K562 (cell line): ENCODE measurements around the gene MYO10. TPM values are rescaled to one million over a fixed set of nuclear protein-coding genes. Genes with fewer than 3 reads are reported as not detected.

Experiments
- ATAC-seq: fragments of 200-7000 bp; cut with Tn5 transposase; 3 replicates; pipeline ENCODE4 v1.9.1; 2020; ENCODE audit warnings: moderate library complexity
- BruUV-seq: library from RNA; stranded (reverse); fragments of 400-500 nt; replicated peaks from 2 replicates; lab custom pipeline; 2021; lab: Mats Ljungman, UMichigan
- CTCF ChIA-PET: fragments of 300-600 bp; formaldehyde crosslinking; extraction: SDS; loops from one replicate; lab custom pipeline; 2021; ENCODE audit warnings: low intra/inter-chr PET ratio; lab: Yijun Ruan, JAX
- POLR2A ChIA-PET: fragments of 300-600, 350-650 bp; sonication (Branson Sonifier 250); formaldehyde crosslinking; extraction: SDS; loops from one replicate; lab custom pipeline; 2021; ENCODE audit warnings: antibody characterized with exemption, inconsistent platforms; lab: Yijun Ruan, JAX
- DNase-seq, 4 experiments: peaks; one replicate each; pipeline versions ENCODE4 v3.0.0 to v3.0.0-alpha.2; 2011 to 2018; ENCODE audit warnings: low spot score in 3 of 4, mixed read lengths in 3 of 4; ENCODE audit errors: extremely low read depth in 1 of 4
- FAIRE-seq: peaks from 2 replicates; lab custom pipeline; 2011; peaks lifted over from hg19 to GRCh38; lab: Jason Lieb, UNC
- H2AFZ ChIP-seq: 2 replicates; pipeline ENCODE4 v1.6.0; 2011; ENCODE audit warnings: low read depth, low read length, control low read depth, inconsistent platforms
- H3K27ac ChIP-seq: fragments of 200-600 bp; 3 replicates; pipeline ENCODE4 v1.8.0; 2011; ENCODE audit warnings: low read depth, mild to moderate bottlenecking, control low read depth, inconsistent platforms, low read length, moderate library complexity, mixed read lengths; ENCODE audit errors: extremely low read depth
- H3K27me3 ChIP-seq, 2 experiments: fragments of 300-600 bp in 1 of 2; 2 replicates in 1 of 2; 3 replicates in 1 of 2; pipeline versions ENCODE4 v1.6.0 to v1.8.0; 2011; ENCODE audit warnings: inconsistent platforms in 2 of 2, low read length in 2 of 2, mild to moderate bottlenecking in 1 of 2, mixed read lengths in 1 of 2, moderate library complexity in 1 of 2; ENCODE audit not compliant: control insufficient read depth in 2 of 2, insufficient read depth in 2 of 2
- H3K36me3 ChIP-seq: fragments of 300-600 bp; 3 replicates; pipeline ENCODE4 v1.8.0; 2011; ENCODE audit warnings: mild to moderate bottlenecking, low read length, inconsistent platforms; ENCODE audit not compliant: control insufficient read depth, insufficient read depth
- H3K4me1 ChIP-seq, 2 experiments: fragments of 200-600 bp in 1 of 2; replicated peaks in 1 of 2; 2 replicates in 1 of 2; 3 replicates in 1 of 2; pipeline versions ENCODE4 v1.5.1 to v1.8.0; 2011; ENCODE audit warnings: inconsistent platforms in 2 of 2, low read length in 2 of 2, mild to moderate bottlenecking in 1 of 2, mixed read lengths in 1 of 2, moderate library complexity in 1 of 2; ENCODE audit not compliant: control insufficient read depth in 2 of 2, insufficient read depth in 2 of 2
- H3K4me2 ChIP-seq: 2 replicates; pipeline ENCODE4 v1.6.1; 2011; ENCODE audit warnings: low read length, control low read depth, inconsistent platforms, mixed read lengths; ENCODE audit not compliant: insufficient read depth
- H3K4me3 ChIP-seq: fragments of 200-600 bp; sonication (generic), shearing (Covaris generic); 2 replicates; pipeline ENCODE4 v1.5.1; 2016; ENCODE audit warnings: control low read depth, inconsistent platforms
- H3K79me2 ChIP-seq: fragments of 200-600 bp; 3 replicates; pipeline ENCODE4 v1.8.0; 2011; ENCODE audit warnings: low read length, inconsistent platforms; ENCODE audit not compliant: control insufficient read depth, insufficient read depth
- H3K9ac ChIP-seq, 2 experiments: 2 replicates each; pipeline versions ENCODE4 v1.6.0 to v1.6.1; 2011; ENCODE audit warnings: low read depth in 2 of 2, low read length in 2 of 2, control low read depth in 1 of 2, inconsistent platforms in 1 of 2, mild to moderate bottlenecking in 1 of 2, mixed read lengths in 1 of 2; ENCODE audit not compliant: insufficient read depth in 1 of 2
- H3K9me1 ChIP-seq: one replicate; pipeline ENCODE4 v1.6.0; 2011; ENCODE audit warnings: inconsistent platforms, mild to moderate bottlenecking, low read length, moderate library complexity; ENCODE audit not compliant: control insufficient read depth, insufficient read depth
- H3K9me3 ChIP-seq: replicated peaks from 2 replicates; pipeline ENCODE4 v1.5.1; 2011; ENCODE audit warnings: low read depth, low read length, inconsistent platforms; ENCODE audit not compliant: control insufficient read depth, insufficient read depth
- H4K20me1 ChIP-seq: replicated peaks from 2 replicates; pipeline ENCODE4 v1.6.1; 2011; ENCODE audit warnings: low read length, inconsistent platforms, mixed read lengths; ENCODE audit not compliant: control insufficient read depth, insufficient read depth
- CEBPB ChIP-seq: fragments of 450-650 bp; IDR thresholded peaks from 2 replicates; pipeline ENCODE4 v1.6.1; 2016; ENCODE audit warnings: missing genetic modification characterization, missing compliant biosample characterization
- GABPB1 ChIP-seq: sonication (generic); formaldehyde crosslinking; IDR thresholded peaks from 2 replicates; pipeline ENCODE4 v1.8.0; 2022; ENCODE audit warnings: mild to moderate bottlenecking, missing genetic modification reagents
- GATA2 ChIP-seq: sonication (generic); formaldehyde crosslinking; IDR thresholded peaks from 2 replicates; pipeline ENCODE4 v1.4.0; 2020; ENCODE audit warnings: mild to moderate bottlenecking, missing genetic modification reagents
- KDM1A ChIP-seq, 2 experiments: fragments of 450-650 bp; IDR thresholded peaks; 2 replicates each; pipeline ENCODE4 v1.6.1; 2016; ENCODE audit warnings: mild to moderate bottlenecking in 2 of 2
- KDM2B ChIP-seq: fragments of 250-450 bp; sonication (Bioruptor Pico); IDR thresholded peaks from 2 replicates; pipeline ENCODE4 v1.8.0; 2021; ENCODE audit warnings: mild to moderate bottlenecking, moderate library complexity
- LARP7 ChIP-seq: fragments of 450-650 bp; IDR thresholded peaks from 2 replicates; pipeline ENCODE4 v1.6.1; 2016
- RUNX1 ChIP-seq: sonication (generic); IDR thresholded peaks from 2 replicates; pipeline ENCODE4 v1.6.1; 2016; ENCODE audit warnings: antibody characterized with exemption, low read depth
- WGBS: fragments of 100-300 bp; shearing (Covaris generic); methylation state at CpG from one replicate; pipeline ENCODE4 v1.1.6; 2016; ENCODE audit warnings: low coverage, mixed read lengths; ENCODE audit not compliant: insufficient coverage; ENCODE audit errors: missing lambda C conversion rate; 5-methylcytosine and 5-hydroxymethylcytosine counted together
- in situ Hi-C: fragments of 300-500 bp; cut with MboI; formaldehyde crosslinking; loops from 4 replicates; pipeline ENCODE4 v1.15.0; 2018; ENCODE audit warnings: inconsistent platforms, mixed read lengths
- intact Hi-C: fragments of 100-400 bp; cut with micrococcal nuclease; formaldehyde crosslinking; loops from 2 replicates; pipeline ENCODE4 v1.14.2; 2022
- polyA plus RNA-seq, 8 experiments: library from polyadenylated mRNA; depleted of rRNA in 4 of 8; stranded (reverse) in 5 of 8; unstranded in 3 of 8; fragments of >200 nt; fragmentation: Nextera tagmentation in 2 of 8; fragmentation: Illumina TruSeq in 1 of 8; extraction: Ambion mirVana in 2 of 8; extraction: Trizol in 1 of 8; gene quantifications; 2 replicates each; pipeline versions ENCODE4 v1.2.1 to v1.2.3, GENCODE V29; 2011 to 2014; ENCODE audit warnings: inconsistent platforms in 1 of 8, missing spikeins in 1 of 8
- total RNA-seq, 7 experiments: library from RNA; depleted of rRNA in 6 of 7; stranded (reverse); fragments of >200 nt in 6 of 7; fragmentation: Illumina TruSeq in 2 of 7; extraction: Trizol in 2 of 7; gene quantifications; 2 replicates each; pipeline versions ENCODE4 v1.2.1 to v1.2.3, GENCODE V29; 2011 to 2021; ENCODE audit warnings: low replicate concordance in 1 of 7
- TF ChIP-seq, protein P1 (sequence below): fragments of 150-350 bp; conservative IDR thresholded peaks from 2 replicates; pipeline ENCODE4 v1.6.1; 2014; ENCODE audit warnings: low read length
- TF ChIP-seq, protein P2 (sequence below): fragments of 250-450 bp; sonication (Bioruptor Pico); IDR thresholded peaks from 2 replicates; pipeline ENCODE4 v1.9.0; 2021; ENCODE audit warnings: mild to moderate bottlenecking, inconsistent platforms

The MYO10 gene
- total and polyA plus RNA-seq, 9 of the 15 experiments (the other 6 are each of a cell fraction or from before 2014, with no cell fraction given): 0.04 to 0.24 TPM; not detected in 7

DNA sequence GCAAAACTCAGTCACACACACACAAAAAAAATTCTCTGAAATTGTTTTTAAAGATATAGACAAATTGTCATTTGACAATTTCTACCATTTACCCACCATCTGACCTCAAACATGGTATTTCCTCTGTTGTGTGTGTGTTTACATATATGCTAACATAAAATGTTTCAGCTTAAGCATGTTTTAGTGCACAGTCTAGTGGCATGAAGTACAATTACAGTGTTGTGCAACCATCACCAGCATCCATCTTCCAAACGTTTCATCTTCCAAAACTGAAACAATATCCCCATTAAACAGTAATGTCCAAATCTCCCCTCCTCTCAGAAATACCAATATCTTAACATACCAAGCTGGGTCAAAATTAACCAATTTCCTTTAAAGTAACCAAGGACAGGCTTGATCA lies 65.2 kb downstream of the MYO10 start:
- Histone ChIP-seq H3K27me3 (peaks cover 0 to 8% of the 10 kb centered on the region in 2 experiments; a peak in 3 of 5 replicates), H3K9me1 (no peaks in the 10 kb centered on the region), H2AFZ (no peak overlapping the region), H4K20me1 (no peaks in the 10 kb centered on the region), H3K9me3 (no peaks in the 10 kb centered on the region), H3K27ac (no peak overlapping the region), H3K9ac (no peak overlapping the region), H3K79me2 (no peaks in the 10 kb centered on the region), H3K4me3 (no peak overlapping the region), H3K4me2 (no peak overlapping the region), H3K36me3 (no peaks in the 10 kb centered on the region), H3K4me1 (no peaks in the 10 kb centered on the region)
- ChIA-PET POLR2A (no interaction called here), CTCF (no interaction called here)
- DNase-seq: no peak
- in situ Hi-C loops: no loop called here
- no TSS peak for BruUV-seq
- intact Hi-C loops: no loop called here
- no peak for ATAC-seq
- no peak for FAIRE-seq
- TF ChIP-seq KDM2B (CRISPR knock-in tag): no peak
- peak; percentile 38; the same call in 1 of the 2 replicates for TF ChIP-seq CEBPB
- WGBS: 0% methylated on average over 1 of the region's 1 CpG

DNA sequence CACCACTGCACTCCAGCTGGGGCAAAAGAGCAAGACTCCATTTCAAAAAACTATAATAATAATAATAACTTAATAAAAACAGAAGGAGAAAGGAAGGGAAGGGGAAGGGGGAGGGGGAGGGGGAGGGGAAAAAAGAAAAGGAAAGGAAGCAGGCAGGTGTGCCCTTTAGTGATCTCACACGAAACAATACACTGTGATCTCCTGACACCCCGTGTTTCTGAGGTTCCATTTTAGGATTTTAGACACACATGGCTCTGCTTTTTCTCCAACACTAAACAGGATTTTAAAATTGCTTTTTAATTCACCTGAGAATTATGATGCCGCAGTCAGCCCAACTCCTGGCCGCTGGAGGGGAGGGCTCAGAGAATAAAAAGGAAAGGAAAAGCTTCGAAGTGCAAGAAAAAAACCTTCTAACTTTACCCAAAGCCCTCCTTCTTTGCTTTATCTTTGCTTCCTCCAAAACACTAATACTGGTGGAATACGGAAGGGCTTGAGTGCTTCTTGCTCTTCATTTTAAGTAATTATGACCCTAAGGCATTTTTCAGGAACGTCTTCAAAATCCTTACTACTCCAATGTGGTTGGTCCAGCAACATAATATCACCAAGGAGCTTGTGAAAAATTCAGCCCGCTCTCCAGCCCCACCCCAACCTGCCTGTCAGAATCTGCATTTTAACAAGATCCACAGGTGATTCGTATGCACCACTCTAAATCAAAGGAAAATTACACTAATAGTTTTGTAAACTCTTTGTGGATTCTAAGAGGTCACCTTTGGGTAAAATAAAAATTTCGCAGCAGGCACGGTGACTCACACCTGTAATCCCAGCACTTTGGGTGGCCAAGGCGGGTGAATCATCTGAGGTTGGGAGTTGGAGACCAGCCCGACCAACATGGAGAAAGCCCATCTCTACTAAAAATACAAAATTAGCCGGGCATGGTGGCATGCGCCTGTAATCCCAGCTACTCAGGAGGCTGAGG lies 66.0 kb downstream of the MYO10 start:
- no peak overlapping the region for H2AFZ ChIP-seq
- H3K4me3 ChIP-seq: no peak overlapping the region
- no peaks in the 10 kb centered on the region for H3K36me3 ChIP-seq
- no peaks in the 10 kb centered on the region for H3K79me2 ChIP-seq
- no peaks in the 10 kb centered on the region for H4K20me1 ChIP-seq
- H3K27ac ChIP-seq: no peak overlapping the region
- H3K9ac ChIP-seq: no peak overlapping the region
- FAIRE-seq (no peak), DNase-seq (no peak), ATAC-seq (no peak)
- 1% methylated on average over 15 of the region's 15 CpGs for WGBS
- no peak overlapping the region for H3K4me2 ChIP-seq
- peaks cover 0 to 8% of the 10 kb centered on the region in 2 experiments; a peak in 3 of 5 replicates for H3K27me3 ChIP-seq
- no TSS peak for BruUV-seq
- H3K4me1 ChIP-seq: no peaks in the 10 kb centered on the region
- in situ Hi-C loops (no loop called here), intact Hi-C loops (no loop called here)
- POLR2A ChIA-PET: no interaction called here
- H3K9me1 ChIP-seq: no peaks in the 10 kb centered on the region
- CTCF ChIA-PET: no interaction called here
- no peaks in the 10 kb centered on the region for H3K9me3 ChIP-seq
- TF ChIP-seq KDM1A (IDR thresholded peaks at IDR 0.05) (no peak), GATA2 (no peak), LARP7 (no peak), RUNX1 (no peak), GABPB1 (CRISPR knock-in tag) (no peak)
- TF ChIP-seq, protein P1, sequence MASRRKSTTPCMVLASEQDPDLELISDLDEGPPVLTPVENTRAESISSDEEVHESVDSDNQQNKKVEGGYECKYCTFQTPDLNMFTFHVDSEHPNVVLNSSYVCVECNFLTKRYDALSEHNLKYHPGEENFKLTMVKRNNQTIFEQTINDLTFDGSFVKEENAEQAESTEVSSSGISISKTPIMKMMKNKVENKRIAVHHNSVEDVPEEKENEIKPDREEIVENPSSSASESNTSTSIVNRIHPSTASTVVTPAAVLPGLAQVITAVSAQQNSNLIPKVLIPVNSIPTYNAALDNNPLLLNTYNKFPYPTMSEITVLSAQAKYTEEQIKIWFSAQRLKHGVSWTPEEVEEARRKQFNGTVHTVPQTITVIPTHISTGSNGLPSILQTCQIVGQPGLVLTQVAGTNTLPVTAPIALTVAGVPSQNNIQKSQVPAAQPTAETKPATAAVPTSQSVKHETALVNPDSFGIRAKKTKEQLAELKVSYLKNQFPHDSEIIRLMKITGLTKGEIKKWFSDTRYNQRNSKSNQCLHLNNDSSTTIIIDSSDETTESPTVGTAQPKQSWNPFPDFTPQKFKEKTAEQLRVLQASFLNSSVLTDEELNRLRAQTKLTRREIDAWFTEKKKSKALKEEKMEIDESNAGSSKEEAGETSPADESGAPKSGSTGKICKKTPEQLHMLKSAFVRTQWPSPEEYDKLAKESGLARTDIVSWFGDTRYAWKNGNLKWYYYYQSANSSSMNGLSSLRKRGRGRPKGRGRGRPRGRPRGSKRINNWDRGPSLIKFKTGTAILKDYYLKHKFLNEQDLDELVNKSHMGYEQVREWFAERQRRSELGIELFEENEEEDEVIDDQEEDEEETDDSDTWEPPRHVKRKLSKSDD: no peak
- TF ChIP-seq, protein P2, sequence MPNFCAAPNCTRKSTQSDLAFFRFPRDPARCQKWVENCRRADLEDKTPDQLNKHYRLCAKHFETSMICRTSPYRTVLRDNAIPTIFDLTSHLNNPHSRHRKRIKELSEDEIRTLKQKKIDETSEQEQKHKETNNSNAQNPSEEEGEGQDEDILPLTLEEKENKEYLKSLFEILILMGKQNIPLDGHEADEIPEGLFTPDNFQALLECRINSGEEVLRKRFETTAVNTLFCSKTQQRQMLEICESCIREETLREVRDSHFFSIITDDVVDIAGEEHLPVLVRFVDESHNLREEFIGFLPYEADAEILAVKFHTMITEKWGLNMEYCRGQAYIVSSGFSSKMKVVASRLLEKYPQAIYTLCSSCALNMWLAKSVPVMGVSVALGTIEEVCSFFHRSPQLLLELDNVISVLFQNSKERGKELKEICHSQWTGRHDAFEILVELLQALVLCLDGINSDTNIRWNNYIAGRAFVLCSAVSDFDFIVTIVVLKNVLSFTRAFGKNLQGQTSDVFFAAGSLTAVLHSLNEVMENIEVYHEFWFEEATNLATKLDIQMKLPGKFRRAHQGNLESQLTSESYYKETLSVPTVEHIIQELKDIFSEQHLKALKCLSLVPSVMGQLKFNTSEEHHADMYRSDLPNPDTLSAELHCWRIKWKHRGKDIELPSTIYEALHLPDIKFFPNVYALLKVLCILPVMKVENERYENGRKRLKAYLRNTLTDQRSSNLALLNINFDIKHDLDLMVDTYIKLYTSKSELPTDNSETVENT (CRISPR knock-in tag): no peak
